ENCODE results near the gene NDUFAF8. TPM values are rescaled to one million over a fixed set of nuclear protein-coding genes. Genes with fewer than 3 reads are reported as not detected.
"Not testable (repeated sequence)": the region's sequence is repeated elsewhere in the genome, so short reads cannot be mapped to it uniquely, and the experiment has no call there.

NDUFAF8 gene
- total RNA-seq, 2 experiments from 2014 or later, result 41.6 to 53.7 TPM

DNA sequence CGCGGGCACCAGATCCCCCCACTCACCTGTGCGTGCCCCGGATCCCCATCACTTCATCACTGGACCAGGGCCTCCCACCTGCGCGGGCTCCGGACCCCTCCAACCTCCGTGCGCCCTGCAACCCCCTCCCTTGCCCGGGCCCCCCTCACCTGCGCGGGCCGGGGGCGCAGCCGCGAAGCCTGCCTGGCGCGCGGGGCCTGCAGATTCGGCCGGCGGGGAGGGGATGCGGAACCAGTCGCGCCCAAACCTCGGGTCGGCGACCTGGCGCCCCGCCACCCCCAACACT is 16.6 kb upstream of the NDUFAF8 start:
- H3K27ac Mint-ChIP-seq, result no peak overlapping the region
- no peaks in the 10 kb centered on the region for H3K36me3 Mint-ChIP-seq
- no peak for ATAC-seq
- peak overlapping the region; percentile 60 for H3K4me3 Mint-ChIP-seq
- H3K9me3 Mint-ChIP-seq (ENCODE audit: low read depth), result no peaks in the 10 kb centered on the region
- CTCF ChIA-PET, result interaction anchor here (0.7 to 1.2 kb wide), 5 partner anchors 16 to 768 kb away, joined by 3 to 5 read pairs (median 4); partner anchors contain the start of genes NDUFAF8 and TEPSIN
- DNase-seq, result no peak
- H3K27me3 Mint-ChIP-seq, result no peaks in the 10 kb centered on the region
- H3K4me1 Mint-ChIP-seq, result peaks cover 18% of the 10 kb centered on the region

DNA sequence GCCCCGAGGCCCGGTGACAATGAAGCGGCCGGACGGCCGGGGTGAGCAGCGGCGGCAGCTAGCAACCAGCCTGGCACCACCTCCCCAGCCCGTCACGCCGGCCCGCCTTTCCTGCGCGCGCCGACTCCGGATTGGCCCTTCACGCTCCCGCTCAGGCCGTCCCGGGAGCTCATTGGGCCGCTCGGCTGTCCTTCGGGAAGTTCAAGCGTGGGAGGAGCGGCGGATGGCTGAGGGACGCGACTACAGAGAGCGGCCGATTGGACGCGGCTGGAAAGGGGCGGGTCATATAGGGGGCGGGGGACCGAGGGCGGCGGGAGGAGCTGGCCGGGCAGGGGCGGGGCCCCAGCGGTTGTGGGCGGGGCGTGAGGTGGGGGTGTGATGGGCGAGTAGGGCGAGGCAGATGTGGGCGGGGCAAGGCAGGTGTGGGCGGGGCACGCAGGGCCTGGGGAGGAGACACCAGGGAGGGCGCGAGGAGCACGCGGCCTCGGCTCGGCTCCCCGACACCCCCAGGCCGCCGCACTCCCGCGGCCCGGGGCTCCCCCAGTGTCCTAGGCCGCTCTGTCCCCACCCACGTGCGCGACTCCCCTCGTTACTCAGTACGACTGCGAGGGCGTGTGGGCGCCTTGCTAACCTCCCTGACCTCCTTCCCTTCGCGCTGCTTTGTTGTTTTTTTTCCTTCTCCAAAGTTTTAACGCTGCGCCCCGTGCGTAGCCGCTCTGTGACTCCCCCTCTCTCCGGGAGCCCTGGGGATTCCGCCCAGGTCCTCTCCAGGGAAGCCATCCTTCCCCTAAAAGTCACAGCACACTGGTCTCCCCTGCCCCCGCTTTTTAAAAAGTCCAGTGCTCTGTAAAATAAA is 16.0 kb upstream of the NDUFAF8 start, which contains the start of gene CEP131:
TSS of gene CEP131 (minus strand) at position 60 of the 856 bp plus-strand sequence. CDS start 2,909 bp downstream, outside the sequence.
- DNase-seq (peak; percentile 99), ATAC-seq (peak; percentile 98)
- no peaks in the 10 kb centered on the region for H3K27me3 Mint-ChIP-seq
- peak within 1 kb of the TSS; percentile 64 for H3K27ac Mint-ChIP-seq
- H3K36me3 Mint-ChIP-seq, result no peaks in the 10 kb centered on the region
- CTCF ChIA-PET, result interaction anchor here (0.7 to 1.2 kb wide), 6 partner anchors 15 to 768 kb away, joined by 3 to 5 read pairs (median 4); partner anchors contain the start of genes NDUFAF8 and TEPSIN
- H3K9me3 Mint-ChIP-seq (ENCODE audit: low read depth), result no peaks in the 10 kb centered on the region
- peak within 1 kb of the TSS; percentile 60 for H3K4me3 Mint-ChIP-seq
- H3K4me1 Mint-ChIP-seq, result peaks cover 23% of the 10 kb centered on the region

DNA sequence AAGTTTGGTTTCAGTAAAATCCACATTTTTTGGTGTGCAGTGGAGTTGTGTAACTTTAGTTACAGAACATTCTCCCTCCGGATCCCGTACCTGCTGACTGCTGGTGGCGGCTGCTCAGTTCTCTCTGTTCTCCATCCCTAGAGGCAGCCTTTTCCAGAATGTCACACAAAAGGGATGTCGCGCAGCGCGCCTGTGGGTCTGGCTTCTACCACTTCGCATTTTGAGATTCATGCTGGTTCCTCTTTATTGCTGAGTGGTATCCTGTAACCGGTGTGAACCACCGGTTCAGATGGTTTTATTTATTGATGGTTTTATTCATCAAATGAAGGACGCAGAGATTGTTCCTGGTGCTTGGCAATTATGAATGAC is 15.4 kb upstream of the NDUFAF8 start:
- ATAC-seq (no peak), DNase-seq (no peak)
- H3K4me1 Mint-ChIP-seq, result peaks cover 23% of the 10 kb centered on the region
- H3K27me3 Mint-ChIP-seq, result no peaks in the 10 kb centered on the region
- H3K27ac Mint-ChIP-seq, result peak overlapping the region; percentile 64
- no peaks in the 10 kb centered on the region for H3K36me3 Mint-ChIP-seq
- H3K4me3 Mint-ChIP-seq, result peak overlapping the region; percentile 52
- no peaks in the 10 kb centered on the region for H3K9me3 Mint-ChIP-seq (ENCODE audit: low read depth)
- CTCF ChIA-PET, result no interaction called here

DNA sequence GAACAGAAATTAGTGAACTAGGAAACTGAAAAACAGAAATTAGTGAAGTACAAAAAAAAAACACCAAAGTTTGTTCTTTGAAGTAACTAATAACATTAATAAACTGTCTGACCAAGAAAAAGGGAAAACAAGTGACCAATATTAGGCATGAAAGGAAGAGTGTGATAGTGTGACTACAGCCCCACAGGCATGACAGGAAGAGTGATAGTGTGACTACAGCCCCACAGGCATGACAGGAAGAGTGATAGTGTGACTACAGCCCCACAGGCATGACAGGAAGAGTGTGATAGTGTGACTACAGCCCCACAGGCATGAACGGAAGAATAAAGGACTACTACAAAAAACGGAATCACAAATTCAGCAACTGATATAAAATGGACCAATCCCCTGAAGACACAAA is 11.5 kb upstream of the NDUFAF8 start:
- ATAC-seq; H3K9me3 Mint-ChIP-seq (ENCODE audit: low read depth); H3K27ac Mint-ChIP-seq; H3K4me3 Mint-ChIP-seq; DNase-seq; H3K27me3 Mint-ChIP-seq; H3K36me3 Mint-ChIP-seq: not testable (repeated sequence)
- CTCF ChIA-PET, result interaction anchor here (1.3 kb wide), 1 partner anchor 11 kb away, joined by 5 read pairs; the partner anchor contains the start of genes NDUFAF8 and TEPSIN
- H3K4me1 Mint-ChIP-seq, result peaks cover 14% of the 10 kb centered on the region

DNA sequence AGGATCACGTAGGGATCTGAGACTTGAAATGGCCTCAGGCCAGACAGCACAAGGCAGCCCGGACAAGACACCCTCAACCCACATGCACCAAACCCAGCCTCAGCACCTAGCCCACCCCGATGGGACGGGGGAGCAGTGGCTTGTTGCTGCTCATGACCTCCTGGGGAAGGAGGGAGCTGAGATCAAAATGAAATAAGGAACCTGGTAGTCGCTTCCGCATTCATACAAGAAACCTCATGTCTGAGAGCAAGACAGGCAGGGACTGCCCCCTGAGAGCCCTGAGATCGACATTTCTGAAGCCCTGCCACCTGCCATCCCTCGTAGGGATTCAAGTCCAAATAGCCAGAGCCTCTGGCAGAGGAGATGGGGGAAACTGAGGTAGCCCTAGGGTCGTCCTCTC is 10.7 kb upstream of the NDUFAF8 start:
- H3K9me3 Mint-ChIP-seq (ENCODE audit: low read depth), result no peaks in the 10 kb centered on the region
- ATAC-seq, result no peak
- CTCF ChIA-PET, result interaction anchor here (2.6 kb wide), 1 partner anchor 10 kb away, joined by 8 read pairs; the partner anchor contains the start of genes NDUFAF8 and TEPSIN
- DNase-seq, result no peak
- H3K4me1 Mint-ChIP-seq, result peaks cover 12% of the 10 kb centered on the region
- no peaks in the 10 kb centered on the region for H3K27me3 Mint-ChIP-seq
- H3K27ac Mint-ChIP-seq, result no peak overlapping the region
- H3K36me3 Mint-ChIP-seq, result peaks cover 9% of the 10 kb centered on the region
- no peak overlapping the region for H3K4me3 Mint-ChIP-seq

DNA sequence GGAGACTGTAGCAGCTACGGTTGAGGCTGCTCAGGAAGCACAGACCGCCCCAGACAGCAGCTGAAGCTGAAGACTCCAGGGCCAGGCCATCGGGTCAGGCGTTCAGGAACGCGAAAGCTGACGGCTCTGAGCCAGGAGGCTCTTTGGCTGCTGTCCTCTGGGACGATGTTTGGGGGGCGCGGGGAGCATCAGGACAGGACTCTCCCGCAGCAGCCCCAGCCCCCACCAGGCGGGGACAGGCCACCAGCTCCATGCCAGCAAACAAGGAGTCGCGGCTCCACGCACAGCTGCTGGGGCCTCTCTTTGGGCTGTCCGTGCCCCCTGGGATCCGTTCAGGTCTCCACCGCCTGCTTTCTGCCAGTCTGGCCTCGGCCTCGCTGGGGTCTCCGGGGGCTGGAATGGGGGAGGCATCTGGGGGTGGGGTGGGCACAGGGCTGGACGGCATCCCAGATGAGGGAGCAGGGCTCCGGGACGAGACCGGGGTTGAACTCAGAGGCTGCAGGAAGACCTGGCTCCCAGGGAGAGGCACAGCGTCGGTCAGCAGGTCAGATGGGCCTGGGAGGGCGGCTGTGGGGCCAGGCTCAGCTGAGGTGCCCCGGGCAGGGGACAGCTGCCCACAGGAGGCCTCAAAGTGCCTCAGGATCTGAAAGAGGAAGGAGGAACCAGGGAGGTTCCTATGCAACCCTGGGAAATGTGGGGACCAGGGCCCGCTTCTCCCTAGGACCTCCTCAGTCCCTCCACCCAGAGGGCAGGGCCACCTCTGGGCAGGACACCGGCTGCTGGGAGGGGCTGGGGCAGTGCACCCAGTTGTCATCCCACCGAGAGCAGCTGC is 10.1 kb upstream of the NDUFAF8 start:
- H3K4me1 Mint-ChIP-seq, result peaks cover 6% of the 10 kb centered on the region
- no peak overlapping the region for H3K27ac Mint-ChIP-seq
- peaks cover 9% of the 10 kb centered on the region for H3K36me3 Mint-ChIP-seq
- CTCF ChIA-PET, result interaction anchor here (2.6 kb wide), 1 partner anchor 9 kb away, joined by 8 read pairs; the partner anchor contains the start of genes NDUFAF8 and TEPSIN
- no peaks in the 10 kb centered on the region for H3K9me3 Mint-ChIP-seq (ENCODE audit: low read depth)
- no peak for ATAC-seq
- no peak for DNase-seq
- no peak overlapping the region for H3K4me3 Mint-ChIP-seq
- H3K27me3 Mint-ChIP-seq, result no peaks in the 10 kb centered on the region

DNA sequence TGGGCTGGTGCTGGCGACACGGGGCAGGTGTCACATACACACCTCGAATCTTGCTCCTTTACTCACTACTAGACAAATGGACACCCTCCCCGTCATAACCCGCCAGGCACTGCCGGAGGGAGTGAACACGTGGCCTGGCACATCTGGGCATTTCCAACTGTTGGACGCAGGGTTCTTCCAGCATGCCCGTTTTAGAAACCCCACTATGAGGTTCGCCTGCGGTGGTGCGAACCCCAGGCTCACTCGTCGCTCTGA is 9.5 kb upstream of the NDUFAF8 start:
- H3K4me3 Mint-ChIP-seq, result no peak overlapping the region
- CTCF ChIA-PET, result interaction anchor here (2.6 kb wide), 1 partner anchor 9 kb away, joined by 8 read pairs; the partner anchor contains the start of genes NDUFAF8 and TEPSIN

DNA sequence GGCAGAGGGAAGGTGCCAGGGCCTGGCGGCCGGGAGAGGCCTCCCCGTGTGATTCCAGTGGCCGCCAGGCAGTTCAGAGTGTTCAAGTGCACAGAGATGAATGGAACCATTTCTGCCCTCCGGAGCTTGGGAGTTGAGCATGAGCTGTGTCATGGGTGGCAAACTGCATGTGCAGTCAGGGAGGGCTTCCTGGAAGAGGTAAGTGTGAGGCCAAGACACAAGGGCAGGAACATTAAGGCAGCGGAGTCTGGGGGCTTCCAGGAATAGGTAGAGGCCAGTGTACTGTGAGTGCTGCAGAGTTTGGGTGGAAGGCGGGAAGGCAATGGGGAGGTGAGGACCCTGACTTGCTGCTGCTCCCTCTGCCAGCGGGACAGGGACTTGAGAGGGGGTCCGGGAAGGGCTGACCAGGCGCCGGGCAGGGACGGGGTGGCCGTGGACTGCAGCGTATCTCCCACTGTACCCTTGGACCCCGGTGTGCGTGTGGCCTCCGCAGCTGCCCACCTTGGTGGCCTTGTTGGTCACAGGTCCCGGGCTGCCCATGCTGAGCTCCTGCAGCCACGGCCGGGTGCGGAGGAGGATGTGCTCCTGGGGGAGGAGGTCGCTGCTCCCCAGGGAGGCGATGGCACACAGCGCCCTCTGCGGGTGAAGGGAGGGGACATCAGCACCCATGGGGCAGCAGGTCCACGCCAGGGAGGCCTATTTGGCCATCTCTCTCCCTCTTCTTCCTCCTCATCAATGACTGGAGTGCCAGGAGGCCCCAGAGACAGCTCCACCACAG is 8.9 kb upstream of the NDUFAF8 start:
- DNase-seq (no peak), ATAC-seq (no peak)
- CTCF ChIA-PET, result interaction anchor here (2.6 kb wide), 1 partner anchor 8 kb away, joined by 8 read pairs; the partner anchor contains the start of genes NDUFAF8 and TEPSIN
- no peaks in the 10 kb centered on the region for H3K27me3 Mint-ChIP-seq
- no peak overlapping the region for H3K4me3 Mint-ChIP-seq
- peaks cover 6% of the 10 kb centered on the region for H3K4me1 Mint-ChIP-seq
- H3K9me3 Mint-ChIP-seq (ENCODE audit: low read depth), result no peaks in the 10 kb centered on the region
- no peak overlapping the region for H3K27ac Mint-ChIP-seq
- H3K36me3 Mint-ChIP-seq, result peaks cover 9% of the 10 kb centered on the region

More for the DNA sequence above, 9.5 kb upstream of the NDUFAF8 start:
- H3K27ac Mint-ChIP-seq, result no peak overlapping the region
- H3K4me1 Mint-ChIP-seq, result peaks cover 6% of the 10 kb centered on the region
- no peaks in the 10 kb centered on the region for H3K9me3 Mint-ChIP-seq (ENCODE audit: low read depth)
- peaks cover 9% of the 10 kb centered on the region for H3K36me3 Mint-ChIP-seq
- DNase-seq (no peak), ATAC-seq (no peak)
- no peaks in the 10 kb centered on the region for H3K27me3 Mint-ChIP-seq

DNA sequence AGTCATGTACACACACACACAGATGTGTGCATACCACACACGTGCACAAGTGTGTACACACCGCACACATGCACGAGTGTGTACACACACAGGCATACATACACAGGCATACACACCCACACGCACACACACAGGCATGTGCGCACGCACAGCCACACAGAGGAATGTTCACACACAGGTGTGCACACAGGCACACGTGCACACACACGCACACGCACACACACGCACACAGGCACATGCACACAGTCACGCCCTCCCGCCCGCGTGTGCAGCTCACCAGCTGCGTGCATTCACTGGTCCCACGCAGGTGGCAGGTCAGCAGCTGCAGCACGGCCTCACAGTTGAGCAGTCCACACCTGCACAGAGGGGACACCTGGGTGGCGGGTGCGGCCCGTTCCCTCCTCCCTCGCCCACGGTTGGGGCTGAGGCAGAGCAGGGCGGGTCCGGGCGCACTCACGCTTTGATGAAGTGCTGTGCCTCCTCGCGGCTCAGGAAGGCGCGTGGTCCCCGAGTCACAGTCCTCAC is 7.9 kb upstream of the NDUFAF8 start:
- H3K4me1 Mint-ChIP-seq, result peaks cover 7% of the 10 kb centered on the region
- ATAC-seq, result no peak
- no peak overlapping the region for H3K4me3 Mint-ChIP-seq
- no peaks in the 10 kb centered on the region for H3K27me3 Mint-ChIP-seq
- CTCF ChIA-PET, result interaction anchor here (0.5 kb wide), 1 partner anchor 92 kb away, joined by 3 read pairs; no protein-coding TSS in a partner anchor
- H3K36me3 Mint-ChIP-seq, result peaks cover 9% of the 10 kb centered on the region
- no peak overlapping the region for H3K27ac Mint-ChIP-seq
- H3K9me3 Mint-ChIP-seq (ENCODE audit: low read depth), result no peaks in the 10 kb centered on the region
- no peak for DNase-seq

DNA sequence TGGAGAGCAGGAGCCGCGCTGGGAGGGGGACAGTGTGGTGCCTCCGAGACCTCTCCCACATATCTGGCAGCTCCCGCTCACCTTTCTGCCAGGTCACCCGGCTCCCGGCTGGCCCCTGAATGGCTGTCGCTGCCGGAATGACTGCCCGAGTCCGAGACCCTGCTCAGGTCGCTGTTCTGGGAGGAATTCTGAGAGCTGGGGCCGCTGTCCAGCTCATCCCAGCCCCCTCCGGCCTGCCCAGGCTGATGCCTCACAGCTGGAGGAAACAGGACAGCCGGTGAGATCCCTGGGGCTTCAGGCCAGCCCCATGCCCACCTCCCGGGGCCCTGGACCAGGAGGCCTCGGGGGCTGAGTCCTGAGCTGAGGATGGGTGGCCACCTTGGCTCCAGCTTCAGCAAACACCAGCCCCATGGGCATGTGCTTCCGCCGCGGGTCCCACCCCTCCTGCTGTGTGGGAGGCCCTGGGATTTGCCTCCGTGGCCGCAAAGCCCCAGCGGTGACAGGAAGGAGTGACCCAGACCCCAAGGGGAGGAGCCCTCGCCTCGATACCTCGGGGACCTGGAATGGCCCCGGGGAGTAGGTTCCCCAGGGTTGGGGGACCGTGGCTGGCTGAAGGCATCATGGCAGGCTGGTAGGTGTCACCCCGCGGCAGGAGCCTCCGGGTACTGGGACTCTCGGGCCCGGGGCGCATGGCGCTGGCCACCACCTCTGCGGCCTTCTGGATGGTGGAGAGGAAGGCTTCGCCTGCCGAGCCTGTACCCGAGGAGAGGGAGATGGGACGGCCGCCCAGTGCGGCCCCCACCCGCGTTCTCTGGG is 7.1 kb upstream of the NDUFAF8 start:
- Mint-ChIP-seq H3K4me1 (peaks cover 7% of the 10 kb centered on the region), H3K4me3 (no peak overlapping the region), H3K27ac (no peak overlapping the region), H3K36me3 (peaks cover 9% of the 10 kb centered on the region), H3K27me3 (no peaks in the 10 kb centered on the region), H3K9me3 (ENCODE audit: low read depth) (no peaks in the 10 kb centered on the region)
- CTCF ChIA-PET, result interaction anchor here (0.5 kb wide), 1 partner anchor 91 kb away, joined by 3 read pairs; no protein-coding TSS in a partner anchor
- ATAC-seq (no peak), DNase-seq (no peak)

- Mint-ChIP-seq H3K4me1 (peaks cover 11% of the 10 kb centered on the region), H3K36me3 (peaks cover 9% of the 10 kb centered on the region), H3K4me3 (no peak overlapping the region), H3K27me3 (no peaks in the 10 kb centered on the region), H3K9me3 (ENCODE audit: low read depth) (no peaks in the 10 kb centered on the region), H3K27ac (no peak overlapping the region)
- DNase-seq (no peak), ATAC-seq (no peak)
- CTCF ChIA-PET, result no interaction called here
These were observed 6.4 kb upstream of the NDUFAF8 start for GRCh38 chr17:81232616-81233241.

- H3K9me3 Mint-ChIP-seq (ENCODE audit: low read depth), result no peaks in the 10 kb centered on the region
- CTCF ChIA-PET, result no interaction called here
These were observed 5.8 kb upstream of the NDUFAF8 start for GRCh38 chr17:81233316-81233715.

More at GRCh38 chr17:81233316-81233715, 5.8 kb upstream of the NDUFAF8 start:
- no peak overlapping the region for H3K27ac Mint-ChIP-seq
- H3K36me3 Mint-ChIP-seq, result peaks cover 9% of the 10 kb centered on the region
- no peak overlapping the region for H3K4me3 Mint-ChIP-seq
- no peak for DNase-seq
- no peaks in the 10 kb centered on the region for H3K27me3 Mint-ChIP-seq
- peaks cover 12% of the 10 kb centered on the region for H3K4me1 Mint-ChIP-seq
- ATAC-seq, result no peak

Measured in activated CD8-positive, alpha-beta memory T cell treated with anti-CD3 and anti-CD28 coated beads, Interleukin-2, amount 10 ng/mL, durations not matched to agents 7 days and 5 days (primary cell).